HEK293T (cell line): ENCODE results near the gene ACAN.

ENCODE experiments used
- CTCF ChIA-PET: fragments of 350-600 bp; formaldehyde crosslinking; extraction: SDS; loops from one replicate; lab custom pipeline; 2021; ENCODE audit warnings: antibody characterized with exemption, inconsistent platforms; lab: Yijun Ruan, JAX
- POLR2A ChIA-PET: fragments of 350-600 bp; formaldehyde crosslinking; extraction: SDS; loops from one replicate; lab custom pipeline; 2020; ENCODE audit warnings: antibody characterized with exemption, inconsistent platforms; lab: Yijun Ruan, JAX
- DNase-seq: peaks from one replicate; pipeline ENCODE4 v3.0.0; 2012; ENCODE audit warnings: mixed read lengths; ENCODE audit errors: extremely low spot score
- ARNT ChIP-seq: fragments of 450-650 bp; IDR thresholded peaks from 2 replicates; pipeline ENCODE4 v1.6.1; 2017; ENCODE audit warnings: mild to moderate bottlenecking
- BHLHE40 ChIP-seq: fragments of 450-650 bp; IDR thresholded peaks from 2 replicates; pipeline ENCODE4 v1.6.1; 2016; ENCODE audit warnings: mild to moderate bottlenecking, moderate library complexity, borderline replicate concordance
- CTBP1 ChIP-seq: fragments of 450-650 bp; IDR thresholded peaks from 2 replicates; pipeline ENCODE4 v1.6.1; 2016; ENCODE audit warnings: borderline replicate concordance
- ELF4 ChIP-seq: fragments of 450-650 bp; IDR thresholded peaks from 2 replicates; pipeline ENCODE4 v1.6.1; 2017; ENCODE audit warnings: antibody characterized with exemption
- FOXA1 ChIP-seq: fragments of 450-650 bp; IDR thresholded peaks from 2 replicates; pipeline ENCODE4 v1.6.1; 2016; ENCODE audit warnings: mild to moderate bottlenecking
- FOXK2 ChIP-seq: fragments of 450-650 bp; IDR thresholded peaks from 2 replicates; pipeline ENCODE4 v1.6.1; 2016; ENCODE audit warnings: mild to moderate bottlenecking
- FOXM1 ChIP-seq: fragments of 450-650 bp; IDR thresholded peaks from 2 replicates; pipeline ENCODE4 v1.6.1; 2017; ENCODE audit warnings: mild to moderate bottlenecking, borderline replicate concordance
- HDGF ChIP-seq: fragments of 450-650 bp; IDR thresholded peaks from 2 replicates; pipeline ENCODE4 v1.6.1; 2017; ENCODE audit warnings: antibody characterized with exemption, borderline replicate concordance
- L3MBTL2 ChIP-seq: fragments of 450-650 bp; conservative IDR thresholded peaks from 2 replicates; pipeline ENCODE4 v1.6.1; 2016; ENCODE audit warnings: mild to moderate bottlenecking
- LEF1 ChIP-seq: fragments of 450-650 bp; IDR thresholded peaks from 2 replicates; pipeline ENCODE4 v1.6.1; 2017; ENCODE audit warnings: mild to moderate bottlenecking, borderline replicate concordance
- NFRKB ChIP-seq: fragments of 450-650 bp; IDR thresholded peaks from 2 replicates; pipeline ENCODE4 v1.6.1; 2016; ENCODE audit warnings: mild to moderate bottlenecking, moderate library complexity
- SP1 ChIP-seq: fragments of 450-650 bp; IDR thresholded peaks from 2 replicates; pipeline ENCODE4 v1.6.1; 2017
- SUZ12 ChIP-seq: fragments of 450-650 bp; IDR thresholded peaks from 2 replicates; pipeline ENCODE4 v1.6.1; 2016; ENCODE audit warnings: mild to moderate bottlenecking
- TARDBP ChIP-seq: fragments of 450-650 bp; IDR thresholded peaks from 2 replicates; pipeline ENCODE4 v1.6.1; 2016
- ZNF384 ChIP-seq: fragments of 450-650 bp; IDR thresholded peaks from 2 replicates; pipeline ENCODE4 v1.6.1; 2016
- TF ChIP-seq, protein P1 (sequence below): fragments of 450-650 bp; IDR thresholded peaks from 2 replicates; pipeline ENCODE4 v1.6.1; 2016

ACAN gene

DNA sequence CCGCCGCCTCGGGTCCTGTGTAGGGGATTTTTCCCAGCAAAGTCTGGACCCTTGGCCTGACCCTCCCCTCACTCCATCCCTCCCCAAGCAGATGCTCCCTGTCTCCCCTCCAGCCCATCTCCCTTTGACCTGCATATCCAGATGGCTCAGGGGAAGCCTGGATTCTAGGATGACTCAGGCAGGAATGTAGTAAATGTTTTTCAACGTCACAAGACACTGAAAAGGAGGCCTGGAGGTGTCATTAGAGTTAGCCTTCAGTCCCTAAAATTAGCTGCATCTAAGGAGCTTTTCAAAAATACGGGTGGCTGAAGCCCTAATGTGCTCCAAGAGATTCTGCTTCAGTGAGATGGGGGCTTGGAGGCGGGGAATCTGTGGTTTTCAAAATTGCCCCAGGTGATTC is 7.2 kb downstream of the ACAN start:
- ChIA-PET POLR2A (no interaction called here), CTCF (no interaction called here)
- no peak for TF ChIP-seq FOXM1
- TF ChIP-seq NFRKB = no peak
- no peak for TF ChIP-seq L3MBTL2
- TF ChIP-seq FOXK2 = no peak
- TF ChIP-seq ARNT = no peak
- TF ChIP-seq FOXA1 = no peak
- no peak for TF ChIP-seq SUZ12
- TF ChIP-seq LEF1 = no peak
- TF ChIP-seq BHLHE40 = no peak
- TF ChIP-seq, protein P1, sequence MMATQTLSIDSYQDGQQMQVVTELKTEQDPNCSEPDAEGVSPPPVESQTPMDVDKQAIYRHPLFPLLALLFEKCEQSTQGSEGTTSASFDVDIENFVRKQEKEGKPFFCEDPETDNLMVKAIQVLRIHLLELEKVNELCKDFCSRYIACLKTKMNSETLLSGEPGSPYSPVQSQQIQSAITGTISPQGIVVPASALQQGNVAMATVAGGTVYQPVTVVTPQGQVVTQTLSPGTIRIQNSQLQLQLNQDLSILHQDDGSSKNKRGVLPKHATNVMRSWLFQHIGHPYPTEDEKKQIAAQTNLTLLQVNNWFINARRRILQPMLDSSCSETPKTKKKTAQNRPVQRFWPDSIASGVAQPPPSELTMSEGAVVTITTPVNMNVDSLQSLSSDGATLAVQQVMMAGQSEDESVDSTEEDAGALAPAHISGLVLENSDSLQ = no peak
- TF ChIP-seq HDGF = no peak
- no peak for DNase-seq

DNA sequence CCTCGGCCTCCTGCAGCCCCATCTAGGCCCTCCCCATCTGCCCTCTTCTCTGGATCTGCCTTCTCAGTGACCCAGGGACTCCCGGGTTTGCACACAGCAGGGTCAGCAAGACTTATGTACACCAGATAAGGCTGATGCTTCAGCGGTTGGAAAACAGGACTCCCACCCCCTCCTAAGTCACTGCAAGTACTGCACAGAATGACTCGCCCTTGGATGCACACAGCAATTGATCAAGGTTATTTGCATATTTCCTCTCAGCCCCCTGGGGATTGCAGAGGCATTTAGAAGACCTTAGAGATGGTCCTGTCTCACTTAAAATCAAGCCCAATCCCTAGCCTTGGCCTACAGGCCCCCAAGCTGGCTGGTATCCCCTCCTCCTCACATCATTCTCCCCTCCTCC is 8.9 kb downstream of the ACAN start:
- ChIA-PET CTCF (no interaction called here), POLR2A (interaction anchor here (1.4 kb wide), 1 partner anchor 10 kb away, joined by 3 read pairs; no protein-coding TSS in a partner anchor)
- TF ChIP-seq FOXK2 = no peak
- TF ChIP-seq ELF4 = no peak
- no peak for TF ChIP-seq HDGF
- no peak for TF ChIP-seq TARDBP
- TF ChIP-seq L3MBTL2 = no peak
- no peak for TF ChIP-seq CTBP1
- TF ChIP-seq ARNT = no peak
- no peak for TF ChIP-seq ZNF384
- TF ChIP-seq FOXM1 = no peak
- TF ChIP-seq SUZ12 = no peak
- TF ChIP-seq FOXA1 = no peak
- no peak for TF ChIP-seq LEF1
- no peak for TF ChIP-seq SP1
- TF ChIP-seq BHLHE40 = no peak
- no peak for DNase-seq

DNA sequence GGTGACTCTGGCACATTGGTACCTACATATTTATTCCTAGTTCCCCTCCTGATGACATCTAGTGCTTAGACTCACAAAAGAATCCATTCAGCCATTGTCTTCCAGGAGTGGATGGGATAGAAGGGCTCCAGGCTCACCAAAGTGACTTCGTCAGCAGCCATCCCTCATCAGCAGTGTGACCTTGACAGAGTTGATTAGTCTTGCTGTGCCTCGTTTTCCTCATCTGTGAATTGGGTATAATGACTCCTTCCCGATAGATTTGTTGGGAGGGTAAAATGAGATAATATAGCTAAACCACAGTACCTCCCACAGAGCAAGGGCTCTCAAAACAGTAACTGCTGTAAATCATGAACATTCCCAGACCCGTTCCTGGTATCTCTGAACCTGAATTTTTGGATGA is 10.7 kb downstream of the ACAN start:
- DNase-seq = no peak
- POLR2A ChIA-PET = no interaction called here
- TF ChIP-seq FOXK2 (no peak), SP1 (no peak), L3MBTL2 (no peak), CTBP1 (no peak), FOXM1 (no peak), HDGF (no peak), ELF4 (no peak), TARDBP (no peak), SUZ12 (no peak), BHLHE40 (no peak), LEF1 (no peak), ARNT (no peak), ZNF384 (no peak), NFRKB (no peak), FOXA1 (no peak)
- TF ChIP-seq, protein P1 = no peak
- CTCF ChIA-PET = no interaction called here

DNA sequence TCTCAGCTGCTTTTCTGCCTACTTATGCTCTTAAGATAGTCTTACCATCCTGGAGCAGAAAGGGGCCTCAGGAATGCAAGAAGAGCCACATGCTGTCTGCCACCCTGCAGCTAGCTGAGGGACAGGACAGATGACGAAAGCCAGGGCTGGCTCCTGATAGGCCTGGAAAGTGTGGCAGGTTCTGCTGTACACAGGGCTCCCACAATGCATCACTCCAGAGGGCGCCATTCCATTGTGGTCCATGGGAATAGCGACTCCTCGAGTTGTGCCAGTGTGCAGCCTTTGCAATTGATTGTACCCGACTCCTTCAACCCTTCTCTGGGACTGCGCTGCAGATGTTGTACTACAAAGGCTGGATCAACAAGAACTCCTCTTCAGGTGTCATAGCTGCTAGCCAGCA is 11.2 kb downstream of the ACAN start:
- no peak for TF ChIP-seq CTBP1
- TF ChIP-seq L3MBTL2 = no peak
- no peak for TF ChIP-seq HDGF
- no peak for TF ChIP-seq LEF1
- no peak for TF ChIP-seq ZNF384
- TF ChIP-seq ELF4 = no peak
- TF ChIP-seq SP1 = no peak
- TF ChIP-seq TARDBP = no peak
- no peak for TF ChIP-seq ARNT
- TF ChIP-seq NFRKB = no peak
- TF ChIP-seq, protein P1 = no peak
- TF ChIP-seq FOXM1 = no peak
- no peak for TF ChIP-seq FOXK2
- ChIA-PET POLR2A (no interaction called here), CTCF (no interaction called here)
- no peak for DNase-seq

DNA sequence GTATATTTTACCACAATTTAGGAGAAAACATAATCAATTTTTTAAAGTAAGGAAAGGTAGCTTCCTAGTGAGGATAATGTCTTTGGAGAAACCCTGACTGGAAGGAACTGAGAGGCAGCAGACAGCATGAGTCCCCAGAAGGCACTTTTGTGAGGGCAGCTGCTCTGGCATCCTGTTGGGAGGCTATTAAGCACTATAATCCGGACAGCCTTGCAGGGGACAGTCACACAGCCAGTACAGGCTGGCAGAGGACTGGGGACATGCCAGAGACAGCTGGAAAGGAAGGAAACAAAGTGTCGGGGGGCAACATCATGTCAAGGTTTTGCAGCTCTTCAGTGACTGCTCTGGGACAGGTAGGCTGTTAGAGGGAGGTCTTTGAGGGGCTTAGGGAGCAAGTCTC is 15.7 kb downstream of the ACAN start:
- ChIA-PET POLR2A (no interaction called here), CTCF (no interaction called here)
- TF ChIP-seq ELF4 (no peak), NFRKB (no peak), TARDBP (no peak), L3MBTL2 (no peak), LEF1 (no peak), ZNF384 (no peak)
- DNase-seq = no peak

DNA sequence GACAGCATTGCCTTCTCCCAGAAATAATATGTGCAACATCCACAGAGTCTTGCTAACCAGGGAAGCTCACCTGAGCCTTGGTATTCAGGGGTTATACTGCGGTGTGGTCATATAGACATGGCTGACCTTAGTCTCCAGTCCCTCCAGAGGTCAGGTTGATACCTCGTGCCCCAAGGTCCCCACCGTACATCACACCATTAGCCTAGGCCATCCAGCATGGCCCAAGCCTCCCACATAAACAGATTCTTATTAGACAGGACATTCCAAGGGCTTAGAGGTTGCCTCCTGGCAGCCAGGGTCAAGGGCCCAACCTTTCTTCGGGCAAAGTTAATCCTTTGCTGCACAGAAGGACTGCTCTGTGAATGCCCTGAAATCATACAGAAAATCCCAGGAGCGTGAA is 18.8 kb downstream of the ACAN start:
- DNase-seq = no peak
- no peak for TF ChIP-seq CTBP1
- TF ChIP-seq ELF4 = no peak
- no peak for TF ChIP-seq SP1
- TF ChIP-seq, protein P1 = no peak
- no peak for TF ChIP-seq FOXA1
- TF ChIP-seq ARNT = no peak
- TF ChIP-seq HDGF = no peak
- TF ChIP-seq FOXK2 = no peak
- no peak for TF ChIP-seq SUZ12
- no peak for TF ChIP-seq NFRKB
- TF ChIP-seq ZNF384 = no peak
- TF ChIP-seq L3MBTL2 = no peak
- TF ChIP-seq TARDBP = no peak
- TF ChIP-seq FOXM1 = no peak
- no peak for TF ChIP-seq LEF1
- no peak for TF ChIP-seq BHLHE40
- POLR2A ChIA-PET = no interaction called here
- CTCF ChIA-PET = no interaction called here
